ENCODE results near the gene PTK6.

Gene PTK6

DNA sequence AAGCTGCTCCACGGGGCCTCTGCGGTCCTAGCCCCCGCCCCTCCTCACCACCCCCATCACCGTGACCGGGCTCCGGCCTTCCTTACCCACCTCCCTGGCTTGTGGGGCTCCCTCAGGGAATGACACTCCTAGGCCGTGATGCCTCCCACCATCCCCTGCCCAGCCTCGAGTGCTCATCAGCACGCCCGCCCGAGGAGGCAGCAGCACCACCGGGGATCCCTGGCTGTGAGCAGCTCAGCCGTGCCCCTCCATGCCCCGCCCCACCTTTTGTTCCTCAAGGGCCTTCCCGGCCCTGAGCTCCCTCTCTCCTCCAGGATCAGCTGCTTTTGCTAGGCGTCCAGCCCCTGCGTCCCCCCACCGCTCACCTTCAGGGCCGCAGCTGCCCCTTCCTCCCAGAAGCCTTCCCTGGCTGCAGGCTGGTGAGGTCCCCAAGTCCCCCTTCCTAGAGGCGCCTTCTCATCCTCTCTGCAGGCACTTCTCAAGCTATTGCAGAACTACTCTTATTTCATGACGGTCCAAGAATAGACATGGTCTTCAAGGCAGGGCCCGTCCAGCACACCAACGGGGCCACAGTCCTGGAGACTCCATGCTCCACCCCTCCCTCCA lies 19.8 kb upstream of the PTK6 start:
- DNase-seq: no peak

DNA sequence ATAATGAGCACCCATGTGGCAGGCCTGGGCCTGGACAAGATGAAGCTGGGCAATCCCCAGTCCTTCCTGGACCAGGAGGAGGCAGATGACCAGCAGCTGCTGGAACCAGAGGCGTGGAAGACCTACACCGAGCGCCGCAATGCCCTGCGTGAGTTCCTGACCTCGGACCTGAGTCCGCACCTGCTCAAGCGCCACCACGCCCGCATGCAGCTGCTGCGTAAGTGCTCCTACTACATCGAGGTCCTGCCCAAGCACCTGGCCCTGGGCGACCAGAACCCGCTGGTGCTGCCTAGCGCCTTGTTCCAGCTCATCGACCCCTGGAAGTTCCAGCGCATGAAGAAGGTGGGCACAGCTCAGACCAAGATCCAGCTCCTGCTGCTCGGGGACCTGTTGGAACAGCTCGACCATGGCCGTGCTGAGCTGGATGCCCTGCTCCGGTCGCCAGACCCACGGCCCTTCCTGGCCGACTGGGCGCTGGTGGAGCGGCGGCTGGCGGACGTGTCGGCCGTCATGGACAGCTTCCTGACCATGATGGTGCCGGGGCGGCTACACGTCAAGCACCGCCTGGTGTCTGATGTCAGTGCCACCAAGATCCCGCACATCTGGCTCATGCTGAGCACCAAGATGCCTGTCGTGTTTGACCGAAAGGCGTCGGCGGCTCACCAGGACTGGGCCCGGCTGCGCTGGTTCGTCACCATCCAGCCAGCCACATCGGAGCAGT lies 18.6 kb upstream of the PTK6 start:
- no peak for DNase-seq

DNA sequence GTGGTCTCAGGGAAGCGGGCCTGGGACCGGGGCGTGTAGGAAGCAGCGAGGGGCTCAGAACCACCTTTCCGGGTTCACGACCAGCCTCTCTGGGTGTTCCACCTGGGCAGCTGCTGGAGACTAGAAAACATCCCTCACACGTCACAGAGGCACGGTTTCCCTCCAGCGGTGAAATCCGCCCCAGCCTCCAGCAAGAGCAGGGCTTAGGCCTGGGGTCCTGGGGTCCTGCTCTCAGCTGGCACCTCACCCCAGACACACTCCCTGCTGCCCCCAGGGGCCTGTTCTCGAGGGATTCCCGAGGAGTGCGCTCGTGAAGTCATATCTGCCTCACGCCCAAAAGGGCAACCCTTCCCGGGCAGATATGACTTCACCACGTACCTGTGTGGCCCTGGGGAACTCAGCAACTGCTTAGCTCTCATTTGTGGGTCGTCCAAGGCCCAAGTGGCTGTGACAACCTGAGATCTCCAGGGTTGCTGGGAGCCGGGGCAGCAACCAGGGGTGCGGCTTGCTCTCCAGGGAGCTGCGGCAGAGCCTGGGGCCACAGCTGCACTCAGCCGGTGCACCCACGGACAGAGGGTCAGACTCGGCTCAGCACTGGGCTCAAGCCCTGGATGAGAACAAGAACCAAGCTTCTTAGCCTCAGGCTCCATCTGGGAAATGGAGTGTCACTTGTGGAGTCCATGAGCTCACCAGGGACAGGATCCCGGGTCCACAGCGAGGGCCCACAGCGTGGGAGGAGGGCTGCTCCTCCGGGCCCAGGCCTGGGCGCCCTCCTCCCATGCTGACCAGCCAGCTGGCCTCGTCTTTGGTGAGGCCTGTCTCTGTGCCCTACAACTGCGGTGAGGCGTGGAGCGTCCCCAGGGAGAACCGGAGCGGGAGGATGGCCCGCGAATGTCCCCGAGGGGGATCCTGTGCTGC lies 17.4 kb upstream of the PTK6 start:
- no peak for DNase-seq

DNA sequence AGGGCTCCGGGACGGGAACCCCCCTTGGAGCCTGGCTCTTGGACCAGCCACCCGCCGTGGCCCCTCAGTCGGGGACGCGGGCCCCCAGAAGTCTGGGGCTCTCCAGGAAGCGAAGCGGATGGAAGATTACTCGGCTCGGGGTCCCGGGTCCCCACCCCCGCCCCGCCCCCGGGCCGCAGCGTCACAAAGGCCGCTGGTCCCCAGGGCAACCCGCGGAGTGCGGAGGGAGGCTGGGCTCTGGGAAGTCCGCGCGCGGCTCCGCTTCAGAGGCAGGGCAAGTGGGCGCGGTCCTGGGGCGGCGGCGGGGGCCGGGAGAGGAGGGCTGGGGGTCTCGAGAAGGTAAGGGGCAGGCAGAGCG lies 16.7 kb upstream of the PTK6 start, which contains the start of gene FNDC11:
Gene FNDC11, plus strand, starts transcription at position 227 of the 358 bp plus-strand sequence. CDS start 1,505 bp downstream, outside the sequence.
- DNase-seq: peak; percentile 38 to 46

DNA sequence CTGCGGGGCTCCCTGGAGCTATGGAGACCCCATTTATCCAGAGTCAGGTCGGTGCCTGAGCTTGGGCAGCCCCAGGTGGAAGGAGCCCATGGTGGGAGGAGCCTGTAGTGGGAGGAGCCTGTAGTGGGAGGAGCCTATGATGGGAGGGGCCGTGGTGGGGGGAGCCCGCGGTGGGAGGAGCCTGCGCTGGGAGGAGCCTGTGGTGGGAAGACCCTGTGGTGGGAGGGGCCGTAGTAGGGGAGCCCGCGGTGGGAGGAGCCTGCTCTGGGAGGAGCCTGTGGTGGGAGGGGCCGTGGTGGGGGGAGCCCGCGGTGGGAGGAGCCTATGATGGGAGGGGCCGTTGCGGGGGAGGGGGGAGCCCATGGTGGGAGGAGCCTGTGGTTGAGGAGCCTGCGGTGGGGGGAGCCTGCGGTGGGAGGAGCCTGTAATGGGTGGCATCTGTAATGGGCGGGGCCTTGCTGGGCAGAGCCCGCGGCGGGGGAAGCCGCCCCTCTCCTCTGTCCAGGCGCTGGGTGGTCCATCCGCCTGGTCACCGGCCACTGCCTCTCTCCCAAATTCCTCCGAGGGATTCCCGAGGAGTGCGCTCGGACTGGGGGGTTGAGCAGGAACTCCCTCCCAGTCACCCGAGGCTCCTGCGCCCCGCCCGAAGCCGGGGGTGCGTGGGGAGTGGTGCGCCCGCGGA lies 16.2 kb upstream of the PTK6 start:
- DNase-seq: peak; percentile 65 to 89

DNA sequence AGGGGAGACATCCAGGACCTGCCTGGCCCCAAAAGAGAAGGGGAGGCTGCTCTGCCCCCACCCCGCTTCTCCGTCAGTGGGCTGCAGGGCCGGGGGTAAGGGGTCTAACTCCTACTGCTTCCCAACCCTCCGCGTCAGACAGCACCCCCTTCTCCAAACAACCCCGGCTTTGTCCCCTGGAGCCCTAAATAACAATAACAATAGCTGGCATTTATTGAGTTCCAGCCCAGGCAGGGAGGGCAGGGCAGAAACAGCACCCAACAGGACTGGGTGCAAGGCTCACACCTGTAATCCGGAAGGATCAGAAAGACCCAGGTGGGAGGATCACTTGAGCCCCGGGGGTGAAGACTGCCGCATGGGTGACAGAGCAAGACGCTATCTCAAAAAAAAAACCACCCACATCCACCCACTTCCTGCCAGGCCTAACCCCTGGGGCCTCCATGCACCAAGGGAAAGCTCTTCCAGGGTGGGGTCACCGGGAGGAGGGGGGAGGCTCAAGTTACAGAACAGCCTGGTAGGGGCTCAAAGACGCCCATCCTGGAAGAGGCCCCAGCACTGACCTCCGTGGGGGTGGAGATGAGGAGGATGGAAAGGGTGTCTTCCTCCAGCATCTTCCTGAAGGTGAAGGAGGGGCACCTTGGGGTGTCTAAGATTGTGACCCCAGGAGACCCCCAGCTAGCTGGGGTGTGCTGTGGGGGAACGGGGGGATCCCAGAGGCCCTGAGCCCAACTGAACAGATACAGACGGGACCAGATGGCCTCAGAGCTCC lies 15.5 kb upstream of the PTK6 start:
- no peak for DNase-seq

DNA sequence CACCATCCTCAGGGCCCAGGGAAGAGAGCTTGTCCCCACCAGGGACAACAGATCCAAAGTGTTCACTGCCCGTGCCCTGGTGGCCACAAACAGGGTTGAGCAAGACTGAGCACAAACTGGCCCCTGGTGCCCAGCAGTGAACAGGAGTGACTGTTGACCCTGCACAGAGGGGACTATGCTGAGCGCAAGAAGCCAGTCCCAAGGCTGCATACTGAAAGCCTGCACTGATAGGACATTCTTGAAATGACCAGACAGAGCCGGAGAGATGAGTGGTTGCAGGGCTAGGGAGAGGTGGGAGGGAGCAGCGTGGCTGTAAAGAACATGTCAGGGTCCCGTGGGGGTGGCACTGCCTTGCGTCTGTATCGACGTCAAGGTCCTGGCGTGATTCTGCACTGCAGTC lies 13.9 kb upstream of the PTK6 start:
- no peak for DNase-seq

DNA sequence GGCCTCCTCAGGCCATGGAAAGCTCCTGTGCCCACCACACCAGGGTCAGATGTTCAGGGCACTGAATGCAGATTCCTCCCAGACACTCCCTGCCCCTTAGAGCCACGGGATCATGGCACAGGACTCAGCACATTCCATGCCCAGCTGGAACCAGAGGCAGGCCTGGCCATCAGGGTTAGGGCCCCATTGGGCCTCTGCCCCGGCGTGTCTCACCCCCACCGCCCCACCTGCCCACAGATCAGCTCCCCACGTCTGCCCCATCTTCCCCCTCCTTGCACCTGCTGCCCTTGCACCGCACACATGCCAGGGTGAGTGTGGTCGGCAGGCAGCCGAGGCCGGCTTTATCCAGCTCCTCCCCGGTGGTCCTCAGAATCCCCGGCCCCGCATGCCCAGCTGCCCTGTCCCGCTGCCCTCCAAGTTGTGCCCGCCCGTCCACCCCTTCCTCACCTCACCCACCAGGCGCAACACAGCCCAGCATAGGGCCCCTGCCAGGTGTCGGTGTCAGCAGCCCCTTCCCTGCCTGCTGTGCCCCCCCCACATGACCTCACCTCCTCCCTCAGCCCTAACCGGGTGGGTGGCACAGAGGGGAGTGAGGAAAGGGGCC lies 12.6 kb upstream of the PTK6 start:
- no peak for DNase-seq

DNA sequence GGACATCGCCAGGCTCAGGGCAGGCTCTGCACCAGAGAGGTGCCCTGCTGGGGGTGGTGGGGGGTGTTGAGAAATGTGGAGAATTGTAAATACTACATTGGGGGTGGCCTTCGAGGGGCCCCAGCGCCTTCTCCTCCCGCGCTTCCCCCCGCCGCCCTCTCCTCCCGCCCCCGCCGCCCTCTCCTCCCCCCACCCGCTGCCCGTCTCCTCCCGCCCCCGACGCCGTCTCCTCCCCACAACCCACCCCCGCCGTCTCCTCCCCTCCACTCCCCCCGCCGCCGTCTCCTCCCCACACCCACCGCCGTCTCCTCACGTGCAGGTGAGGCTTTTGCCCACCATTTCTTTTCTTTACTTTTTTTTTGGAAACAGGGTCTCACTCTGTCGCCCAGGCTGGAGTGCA lies 11.8 kb upstream of the PTK6 start:
- DNase-seq: no peak

DNA sequence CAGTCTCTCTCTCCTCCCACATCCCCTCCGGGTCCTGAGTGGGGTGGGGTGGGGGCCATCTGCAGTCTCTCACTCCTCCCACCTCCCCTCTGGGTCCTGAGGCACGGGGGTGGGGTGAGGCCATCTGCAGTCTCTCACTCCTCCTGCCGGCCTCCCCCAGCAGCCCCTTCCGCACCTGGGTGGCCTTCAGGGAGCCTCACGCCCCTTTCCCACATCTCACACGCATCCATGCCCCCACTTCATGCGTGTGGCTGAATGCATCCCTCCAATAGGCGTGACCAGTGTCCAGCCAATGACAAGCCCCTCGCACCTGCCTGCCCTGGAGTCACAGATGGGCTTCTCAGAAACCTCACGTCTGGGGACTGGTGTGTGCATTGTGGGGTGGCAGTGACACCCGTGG lies 11.4 kb upstream of the PTK6 start:
- DNase-seq: no peak

DNA sequence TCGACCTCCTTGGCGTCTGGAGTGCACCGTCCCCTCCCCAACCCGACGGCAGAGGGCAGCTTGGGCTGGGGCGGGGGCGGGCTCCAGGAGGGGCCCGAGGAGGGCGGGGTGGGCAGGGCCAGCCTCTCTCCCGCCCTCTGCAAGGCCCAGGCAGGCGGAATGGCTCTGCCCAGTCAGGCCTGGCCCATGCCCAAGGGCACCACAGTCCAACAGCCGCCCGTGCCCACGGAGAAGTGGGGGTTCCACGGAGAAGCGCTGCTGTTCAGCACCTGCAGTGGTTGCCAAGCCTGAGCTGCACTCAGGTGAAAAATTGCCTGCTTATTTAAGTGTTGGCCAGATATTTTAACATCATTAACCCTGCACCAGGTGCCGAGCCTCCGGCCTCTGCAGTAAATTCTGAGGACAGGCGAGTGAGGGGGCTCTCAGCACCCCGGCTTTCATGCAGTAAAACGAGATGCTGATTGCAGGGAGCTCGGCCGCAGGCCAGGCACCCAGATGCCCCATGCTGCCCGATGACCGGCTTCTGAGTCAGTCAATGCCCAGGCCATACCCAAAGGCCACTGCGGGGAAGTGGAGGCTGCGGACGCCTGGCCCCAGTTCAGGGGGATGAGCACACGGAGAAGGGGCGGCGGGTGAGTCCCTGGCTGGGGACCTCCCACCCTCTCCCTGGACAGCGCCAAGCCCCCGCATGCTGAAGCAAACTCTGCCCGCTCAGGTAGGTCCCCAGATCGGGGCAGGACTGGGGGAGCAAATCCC lies 10.7 kb upstream of the PTK6 start, which contains the start of gene SRMS:
Gene SRMS, minus strand, starts transcription at position 25 of the 756 bp plus-strand sequence. CDS start 286 bp downstream, outside the sequence.
- DNase-seq: no peak

DNA sequence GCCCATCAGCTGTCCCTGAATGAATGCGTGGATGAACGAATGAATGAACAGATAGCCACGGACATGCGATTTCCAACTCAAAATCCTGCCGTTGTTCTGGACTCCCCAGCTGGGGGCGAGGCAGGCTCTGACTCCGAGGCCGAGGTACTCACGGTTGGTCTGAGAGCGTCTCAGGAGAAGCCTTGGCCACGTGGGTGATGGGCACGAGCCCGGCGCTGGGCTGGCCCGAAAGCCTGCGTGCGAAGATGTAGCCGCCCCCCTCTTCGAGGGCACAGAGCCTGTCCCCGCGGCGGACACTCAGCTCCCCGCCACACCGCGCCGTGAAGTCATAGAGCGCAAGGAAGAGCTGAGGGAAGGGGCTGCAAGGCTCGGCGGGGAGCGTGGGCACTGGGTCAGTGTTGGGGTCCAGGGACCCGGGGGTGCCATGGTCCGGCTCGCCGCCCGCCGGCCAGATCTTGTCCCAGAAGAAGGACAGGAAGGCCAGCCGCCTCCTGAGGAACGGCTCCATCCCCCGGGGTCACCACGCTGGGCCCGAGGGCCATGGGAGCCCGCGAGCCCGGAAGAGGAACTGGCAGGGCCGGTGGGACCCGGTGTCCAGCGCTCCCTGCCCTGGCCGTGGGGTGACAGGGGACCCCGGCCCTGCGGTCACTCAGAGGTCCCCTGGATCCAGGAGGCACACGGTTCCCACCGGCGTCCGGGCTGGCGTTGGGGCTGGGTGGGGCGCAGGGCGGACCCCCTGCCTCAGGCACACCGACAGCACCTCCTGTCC lies 10.0 kb upstream of the PTK6 start:
- no peak for DNase-seq

DNA sequence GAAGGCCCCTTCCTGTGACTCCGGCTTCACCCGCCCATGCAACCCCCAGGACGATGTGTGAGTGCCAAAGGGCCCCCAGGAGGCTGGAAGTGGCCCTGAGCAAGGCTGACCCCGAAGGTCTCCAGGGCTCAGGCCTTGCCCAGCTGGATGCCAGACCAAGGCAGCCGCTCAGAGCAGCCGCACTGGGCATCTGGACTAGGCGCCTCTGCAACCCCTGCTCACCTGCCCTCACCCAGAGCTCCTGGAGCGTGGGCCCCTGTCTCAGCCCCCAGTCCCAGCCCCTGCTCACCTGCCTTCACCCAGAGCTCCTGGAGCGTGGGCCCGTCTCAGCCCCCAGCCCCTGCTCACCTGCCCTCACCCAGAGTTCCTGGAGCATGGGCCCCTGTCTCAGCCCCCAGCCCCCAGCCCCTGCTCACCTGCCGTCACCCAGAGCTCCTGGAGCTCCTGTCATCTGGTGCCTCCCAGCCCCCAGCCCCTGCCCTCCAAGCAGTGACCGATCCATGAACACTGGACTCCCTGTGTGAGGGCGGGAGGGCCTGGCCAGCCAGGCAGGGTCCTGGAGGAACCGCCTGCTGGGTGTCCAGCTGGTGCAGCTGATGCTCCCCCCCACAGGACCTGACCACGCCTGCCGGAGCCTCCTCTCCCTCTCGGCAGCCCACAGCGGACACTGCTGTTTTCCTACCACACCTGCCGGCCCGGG lies 9.2 kb upstream of the PTK6 start:
- DNase-seq: no peak

DNA sequence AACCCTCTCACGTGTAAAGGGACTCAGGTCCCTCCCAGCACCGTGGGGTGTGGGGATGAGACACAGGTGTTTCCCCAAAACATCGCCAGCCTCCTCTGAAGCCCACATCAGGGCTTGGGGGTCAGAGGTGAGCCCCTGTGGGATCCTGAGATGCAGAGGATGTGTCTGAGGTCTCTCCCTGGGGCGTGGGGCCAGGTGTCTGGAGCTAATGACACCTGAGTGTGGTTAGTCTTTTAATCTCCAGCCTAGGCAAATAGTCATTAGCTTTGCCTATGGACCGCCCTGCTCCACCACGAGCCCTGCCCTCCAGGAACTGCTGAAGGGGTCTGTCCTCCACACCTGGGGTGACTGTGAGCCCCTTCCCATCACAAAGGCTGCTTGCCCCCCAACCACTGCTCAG lies 8.6 kb upstream of the PTK6 start:
- DNase-seq: no peak

DNA sequence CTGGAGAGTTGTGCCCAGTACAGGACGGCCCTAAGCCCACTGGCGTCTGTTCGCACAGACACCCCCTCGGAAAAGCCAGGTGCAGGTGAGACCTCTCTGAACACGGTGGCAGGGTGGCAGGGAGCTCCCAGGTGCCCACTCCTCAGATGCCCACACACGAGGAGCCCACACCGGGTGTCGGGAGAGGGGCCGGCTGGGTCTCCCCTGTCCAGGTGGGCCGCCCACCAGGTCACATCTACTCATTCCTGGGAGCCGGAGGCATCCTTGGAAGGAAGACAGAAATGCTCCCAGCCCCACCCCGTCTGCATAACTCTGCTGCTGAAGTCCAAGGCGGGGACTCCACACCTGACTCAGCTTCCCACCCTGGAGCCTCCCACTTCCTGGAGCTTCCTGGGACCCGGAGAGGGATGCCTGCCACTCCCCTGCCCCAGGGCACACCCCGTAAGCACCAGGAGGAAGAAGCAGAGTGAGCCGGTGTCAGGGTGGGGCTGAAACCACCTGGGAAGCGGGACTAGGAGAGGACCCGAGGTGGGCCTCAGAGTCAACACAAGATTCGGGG lies 7.9 kb upstream of the PTK6 start:
- DNase-seq: no peak

DNA sequence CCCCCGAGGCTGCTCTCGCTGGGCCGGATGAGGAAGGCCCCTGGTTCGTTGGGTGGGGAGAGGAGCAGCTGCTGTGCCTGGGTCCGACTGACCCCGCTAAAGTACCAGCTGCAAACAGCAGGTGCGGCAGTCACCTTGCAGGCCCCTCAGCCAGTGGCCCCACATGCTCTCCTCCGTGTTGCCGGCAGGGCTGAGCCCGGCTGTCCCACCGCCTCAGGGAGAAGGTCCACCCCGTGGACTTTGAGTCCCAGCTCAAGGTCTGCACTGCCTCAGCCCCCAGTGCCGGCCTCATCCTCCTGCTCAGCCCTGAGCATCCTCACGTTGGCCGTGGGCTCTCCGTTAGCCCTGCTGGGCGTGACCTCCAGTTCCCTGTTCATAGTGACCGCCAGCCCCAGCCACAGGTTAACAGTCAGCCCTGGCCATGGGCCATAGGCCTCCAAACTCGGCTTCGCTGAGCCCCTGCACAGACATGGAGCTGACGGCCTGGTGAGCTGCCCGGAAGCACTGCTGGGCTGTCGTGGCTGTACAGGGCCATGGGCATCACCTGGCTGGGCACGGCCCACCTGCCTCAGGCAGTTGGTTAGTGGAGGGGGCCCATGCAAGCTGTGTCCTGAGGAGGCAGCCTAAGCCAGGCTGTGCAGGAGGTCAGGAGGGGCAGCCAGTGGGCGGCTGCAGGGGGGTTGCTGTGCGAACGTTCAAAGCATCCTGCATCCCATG lies 7.2 kb upstream of the PTK6 start:
- no peak for DNase-seq

DNA sequence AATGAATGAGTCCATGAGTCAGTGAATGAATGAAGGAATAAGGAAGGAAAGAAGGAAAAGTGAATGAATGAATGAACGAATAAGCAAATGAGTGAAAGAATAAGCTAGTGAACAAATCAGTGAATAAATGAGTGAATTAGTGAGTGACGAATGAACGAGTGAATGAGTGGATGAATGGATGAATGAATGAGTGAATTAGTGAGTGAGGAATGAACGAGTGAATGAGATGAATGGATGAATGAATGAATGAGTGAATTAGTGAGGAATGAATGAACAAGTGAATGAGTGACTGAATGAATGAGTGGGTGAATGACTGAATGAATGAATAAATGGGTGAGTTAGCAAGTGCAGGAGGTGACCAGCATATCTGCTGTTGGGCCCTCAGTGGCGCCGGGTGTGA lies 6.6 kb upstream of the PTK6 start:
- DNase-seq: no peak

DNA sequence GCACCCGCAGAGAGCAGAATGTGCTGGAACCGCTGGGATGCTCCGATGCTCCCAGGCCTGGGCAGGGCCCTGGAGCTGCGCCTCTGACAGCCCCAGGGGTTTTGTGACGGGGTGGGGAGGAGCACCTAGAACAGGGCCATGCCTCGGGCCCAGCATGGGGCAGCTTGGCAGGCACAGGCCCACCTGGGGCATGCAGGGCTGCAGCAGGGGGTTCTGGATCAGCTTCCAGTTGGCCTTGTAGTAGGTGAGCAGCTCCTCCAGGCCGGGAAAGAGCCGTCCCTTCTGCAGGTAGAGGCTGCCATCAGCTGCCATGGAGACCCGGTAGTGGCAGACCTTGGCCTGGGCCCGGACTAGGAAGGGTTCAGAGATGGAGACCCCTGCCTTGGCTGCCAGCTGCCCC lies 6.0 kb upstream of the PTK6 start:
- no peak for DNase-seq

DNA sequence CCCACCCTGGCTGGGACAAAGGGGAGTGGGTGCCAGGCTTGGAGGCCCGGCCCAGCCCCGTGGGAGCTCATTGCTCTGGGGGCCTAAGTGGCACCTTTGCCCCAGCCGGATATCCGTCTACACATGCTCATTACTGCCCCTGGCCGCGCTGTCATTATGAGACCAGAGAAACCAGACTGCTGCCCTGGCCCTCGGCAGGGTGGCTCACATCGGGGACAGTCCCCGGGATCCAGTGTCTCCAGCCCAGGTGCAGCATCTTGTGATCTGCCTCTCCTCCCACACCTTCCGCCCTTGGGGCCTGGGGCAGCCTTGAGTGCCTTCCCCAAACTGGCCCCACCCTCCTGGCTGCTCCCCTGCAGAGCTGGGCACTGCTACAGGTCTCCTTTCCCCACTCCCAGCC lies 5.5 kb upstream of the PTK6 start:
- DNase-seq: no peak
